ENCODE measurements around the gene NRSN2. TPM values are rescaled to one million over a fixed set of nuclear protein-coding genes. Genes with fewer than 3 reads are reported as not detected.

The NRSN2 gene
- polyA plus RNA-seq, 1 experiment: 84.1 TPM

- TF ChIP-seq CTCF (IDR thresholded peaks at IDR 0.05; ENCODE audit: insufficient read depth, low read depth, low read length): no peak
- Histone ChIP-seq H3K4me3 (ENCODE audit: low read depth, low read length) (no peak overlapping the region), H3K36me3 (ENCODE audit: control insufficient read depth, insufficient read depth, low read length) (peaks cover 19% of the 10 kb centered on the region), H3K27me3 (ENCODE audit: control insufficient read depth, insufficient read depth, low read length) (no peaks in the 10 kb centered on the region)
- ChIA-PET CTCF (interaction anchor here (1.1 to 2.4 kb wide), 2 partner anchors 10 to 18 kb away, joined by 4 to 8 read pairs; no protein-coding TSS in a partner anchor), POLR2A (no interaction called here)
- DNase-seq (ENCODE audit: low read depth): no peak
Observed at GRCh38 chr20:400454-401275, 53.8 kb downstream of the NRSN2 start.

GRCh38 chr20:401682-402495 is 55.0 kb downstream of the NRSN2 start:
- Histone ChIP-seq H3K4me3 (ENCODE audit: low read depth, low read length) (no peak overlapping the region), H3K27me3 (ENCODE audit: control insufficient read depth, insufficient read depth, low read length) (no peaks in the 10 kb centered on the region), H3K36me3 (ENCODE audit: control insufficient read depth, insufficient read depth, low read length) (peaks cover 11% of the 10 kb centered on the region)
- DNase-seq (ENCODE audit: low read depth): peak; percentile 35
- no peak for TF ChIP-seq CTCF (IDR thresholded peaks at IDR 0.05; ENCODE audit: insufficient read depth, low read depth, low read length)
- ChIA-PET POLR2A (no interaction called here), CTCF (interaction anchor here (1.0 to 3.0 kb wide), 3 partner anchors 40 to 53 kb away, joined by 4 to 12 read pairs (median 6); no protein-coding TSS in a partner anchor)

GRCh38 chr20:402496-402885 is 55.6 kb downstream of the NRSN2 start:
- no peak for DNase-seq (ENCODE audit: low read depth)
- H3K36me3 ChIP-seq (ENCODE audit: control insufficient read depth, insufficient read depth, low read length): peaks cover 7% of the 10 kb centered on the region
- H3K27me3 ChIP-seq (ENCODE audit: control insufficient read depth, insufficient read depth, low read length): no peaks in the 10 kb centered on the region
- POLR2A ChIA-PET: no interaction called here
- CTCF ChIA-PET: interaction anchor here (1.0 to 3.0 kb wide), 3 partner anchors 40 to 54 kb away, joined by 4 to 12 read pairs (median 6); no protein-coding TSS in a partner anchor
- H3K4me3 ChIP-seq (ENCODE audit: low read depth, low read length): no peak overlapping the region
- TF ChIP-seq CTCF (IDR thresholded peaks at IDR 0.05; ENCODE audit: insufficient read depth, low read depth, low read length): no peak

- no peak for DNase-seq (ENCODE audit: low read depth)
- no peak overlapping the region for H3K4me3 ChIP-seq (ENCODE audit: low read depth, low read length)
- ChIA-PET CTCF (interaction anchor here (1.6 to 3.0 kb wide), 2 partner anchors 41 to 49 kb away, joined by 6 to 12 read pairs; no protein-coding TSS in a partner anchor), POLR2A (no interaction called here)
- H3K36me3 ChIP-seq (ENCODE audit: control insufficient read depth, insufficient read depth, low read length): peaks cover 2% of the 10 kb centered on the region; the same call in 1 of the 2 replicates
- H3K27me3 ChIP-seq (ENCODE audit: control insufficient read depth, insufficient read depth, low read length): no peaks in the 10 kb centered on the region
- no peak for TF ChIP-seq CTCF (IDR thresholded peaks at IDR 0.05; ENCODE audit: insufficient read depth, low read depth, low read length)
Observed at GRCh38 chr20:402898-403581, 56.1 kb downstream of the NRSN2 start.
